HEK293 (cell line): ENCODE measurements around the gene PTS.

ENCODE experiments used
- CTCF ChIA-PET: fragments of 350-600 bp; formaldehyde crosslinking; extraction: SDS; loops from one replicate; lab custom pipeline; 2021; ENCODE audit warnings: antibody characterized with exemption; lab: Yijun Ruan, JAX
- POLR2A ChIA-PET: fragments of 300-600 bp; formaldehyde crosslinking; extraction: SDS; loops from one replicate; lab custom pipeline; 2020; ENCODE audit warnings: antibody characterized with exemption, inconsistent platforms; lab: Yijun Ruan, JAX
- H3K27ac ChIP-seq: fragments of 200-500 bp; sonication (Bioruptor generic); 2 replicates; pipeline ENCODE4 v1.5.1; 2014; ENCODE audit warnings: low read depth, low read length, control low read depth, inconsistent platforms; ENCODE audit errors: extremely low read depth
- H3K36me3 ChIP-seq, 2 experiments: fragments of 200-500 bp in 1 of 2; sonication (Bioruptor generic) in 1 of 2; 1 replicate in 1 of 2; 2 replicates in 1 of 2; pipeline ENCODE4 v1.5.1; 2014 to 2017; ENCODE audit warnings: inconsistent platforms in 2 of 2, low read length in 2 of 2; ENCODE audit not compliant: control insufficient read depth in 2 of 2, insufficient read depth in 1 of 2
- H3K4me1 ChIP-seq: fragments of 200-500 bp; sonication (Bioruptor generic); 2 replicates; pipeline ENCODE4 v1.5.1; 2014; ENCODE audit warnings: mild to moderate bottlenecking, low read length, inconsistent platforms; ENCODE audit not compliant: control insufficient read depth, insufficient read depth
- H3K4me3 ChIP-seq: 2 replicates; pipeline ENCODE4 v1.5.1; 2011; ENCODE audit warnings: low read depth, mild to moderate bottlenecking, control low read depth, low read length, moderate library complexity
- H3K9me3 ChIP-seq: fragments of 200-500 bp; sonication (Bioruptor generic); 2 replicates; pipeline ENCODE4 v1.5.1; 2014; ENCODE audit warnings: low read depth, low read length, inconsistent platforms; ENCODE audit not compliant: control insufficient read depth, insufficient read depth
- ATF2 ChIP-seq: fragments of 450-650 bp; formaldehyde crosslinking; IDR thresholded peaks from 2 replicates; pipeline ENCODE4 v1.5.1; 2016; ENCODE audit warnings: missing biosample characterization, missing genetic modification characterization, low read depth
- ELK4 ChIP-seq: IDR thresholded peaks from 2 replicates; pipeline ENCODE4 v1.6.1; 2011; ENCODE audit warnings: mild to moderate bottlenecking, low read depth, low read length, borderline replicate concordance
- GLI2 ChIP-seq: fragments of 450-650 bp; formaldehyde crosslinking; IDR thresholded peaks from 2 replicates; pipeline ENCODE4; 2017; ENCODE audit warnings: missing biosample characterization, missing genetic modification characterization, low read depth, borderline replicate concordance
- GLI4 ChIP-seq: fragments of 450-650 bp; formaldehyde crosslinking; IDR thresholded peaks from 2 replicates; pipeline ENCODE4 v1.5.1; 2016; ENCODE audit warnings: missing biosample characterization, missing genetic modification characterization
- KLF7 ChIP-seq: fragments of 450-650 bp; formaldehyde crosslinking; IDR thresholded peaks from 2 replicates; pipeline ENCODE4 v1.5.1; 2016; ENCODE audit warnings: missing biosample characterization, missing genetic modification characterization, borderline replicate concordance
- MZF1 ChIP-seq: fragments of 450-650 bp; formaldehyde crosslinking; IDR thresholded peaks from 2 replicates; pipeline ENCODE4 v1.5.1; 2017; ENCODE audit warnings: missing biosample characterization, missing genetic modification characterization, borderline replicate concordance
- PBX3 ChIP-seq: sonication (generic); formaldehyde crosslinking; IDR thresholded peaks from 2 replicates; pipeline ENCODE4 v1.8.1; 2022; ENCODE audit warnings: mild to moderate bottlenecking, moderate library complexity, missing genetic modification reagents
- ZEB2 ChIP-seq: fragments of 450-650 bp; formaldehyde crosslinking; IDR thresholded peaks from 2 replicates; pipeline ENCODE4 v1.5.1; 2016; ENCODE audit warnings: missing biosample characterization, missing genetic modification characterization
- ZNF121 ChIP-seq: fragments of 450-650 bp; formaldehyde crosslinking; IDR thresholded peaks from 2 replicates; pipeline ENCODE4 v1.5.1; 2016; ENCODE audit warnings: missing biosample characterization, missing genetic modification characterization
- ZNF18 ChIP-seq: fragments of 450-650 bp; formaldehyde crosslinking; IDR thresholded peaks from 2 replicates; pipeline ENCODE4 v1.5.1; 2016; ENCODE audit warnings: missing biosample characterization, missing genetic modification characterization
- ZNF214 ChIP-seq: fragments of 450-650 bp; formaldehyde crosslinking; IDR thresholded peaks from 2 replicates; pipeline ENCODE4 v1.5.1; 2017; ENCODE audit warnings: missing biosample characterization, mild to moderate bottlenecking, missing genetic modification characterization, borderline replicate concordance
- ZNF221 ChIP-seq: fragments of 450-650 bp; formaldehyde crosslinking; IDR thresholded peaks from 2 replicates; pipeline ENCODE4 v1.5.1; 2017; ENCODE audit warnings: missing biosample characterization, missing genetic modification characterization, borderline replicate concordance
- ZNF239 ChIP-seq: fragments of 450-650 bp; formaldehyde crosslinking; IDR thresholded peaks from 2 replicates; pipeline ENCODE4 v1.5.1; 2016; ENCODE audit warnings: missing biosample characterization, missing genetic modification characterization
- ZNF366 ChIP-seq: fragments of 450-650 bp; formaldehyde crosslinking; conservative IDR thresholded peaks from 2 replicates; pipeline ENCODE4 v1.5.1; 2016; ENCODE audit warnings: missing biosample characterization, missing genetic modification characterization
- ZNF488 ChIP-seq: fragments of 450-650 bp; formaldehyde crosslinking; IDR thresholded peaks from 2 replicates; pipeline ENCODE4 v1.5.1; 2016; ENCODE audit warnings: missing biosample characterization, missing genetic modification characterization
- ZNF558 ChIP-seq: fragments of 450-650 bp; formaldehyde crosslinking; IDR thresholded peaks from 2 replicates; pipeline ENCODE4 v1.5.1; 2016; ENCODE audit warnings: missing biosample characterization, missing genetic modification characterization
- ZNF585B ChIP-seq: fragments of 450-650 bp; formaldehyde crosslinking; IDR thresholded peaks from 2 replicates; pipeline ENCODE4 v1.5.1; 2016; ENCODE audit warnings: missing biosample characterization, missing genetic modification characterization
- ZNF610 ChIP-seq: fragments of 450-650 bp; formaldehyde crosslinking; IDR thresholded peaks from 2 replicates; pipeline ENCODE4 v1.5.1; 2016; ENCODE audit warnings: missing biosample characterization, missing genetic modification characterization, borderline replicate concordance
- ZNF623 ChIP-seq: fragments of 450-650 bp; formaldehyde crosslinking; IDR thresholded peaks from 2 replicates; pipeline ENCODE4 v1.5.1; 2016; ENCODE audit warnings: missing biosample characterization, missing genetic modification characterization
- ZNF626 ChIP-seq: fragments of 450-650 bp; sonication (Bioruptor Pico); formaldehyde crosslinking; IDR thresholded peaks from 2 replicates; pipeline ENCODE4 v1.5.1; 2018; ENCODE audit warnings: missing biosample characterization, missing genetic modification characterization, inconsistent platforms
- ZNF76 ChIP-seq: fragments of 450-650 bp; formaldehyde crosslinking; IDR thresholded peaks from 2 replicates; pipeline ENCODE4; 2016; ENCODE audit warnings: low read depth, missing biosample characterization, missing genetic modification characterization, borderline replicate concordance
- ZNF768 ChIP-seq: fragments of 450-650 bp; formaldehyde crosslinking; IDR thresholded peaks from 2 replicates; pipeline ENCODE4 v1.5.1; 2018; ENCODE audit warnings: missing biosample characterization, mild to moderate bottlenecking, missing genetic modification characterization
- ZNF843 ChIP-seq: fragments of 450-650 bp; formaldehyde crosslinking; IDR thresholded peaks from 2 replicates; pipeline ENCODE4 v1.5.1; 2016; ENCODE audit warnings: missing biosample characterization, missing genetic modification characterization
- ZSCAN16 ChIP-seq: fragments of 450-650 bp; formaldehyde crosslinking; IDR thresholded peaks from 2 replicates; pipeline ENCODE4 v1.5.1; 2016; ENCODE audit warnings: missing biosample characterization, missing genetic modification characterization

Gene PTS

GRCh38 chr11:112226062-112226830 is at the start of gene PTS (continued):
- TF ChIP-seq ZNF76 (tag by site-specific recombination) (0 out of 2 replicates have a peak, but pooled peaks have one; percentile 23), ZEB2 (tag by site-specific recombination) (peak; percentile 54), ZNF366 (tag by site-specific recombination) (0 out of 2 replicates have a peak, but pooled peaks have one; percentile 13), ZNF558 (tag by site-specific recombination) (no peak)

- CTCF ChIA-PET: interaction anchor here (0.7 to 5.2 kb wide), 2 partner anchors 65 to 837 kb away, joined by 3 to 64 read pairs; no protein-coding TSS in a partner anchor
These were observed 48.6 kb upstream of the PTS start for GRCh38 chr11:112177589-112177988.

More at GRCh38 chr11:112177589-112177988, 48.6 kb upstream of the PTS start:
- no peak for TF ChIP-seq ATF2 (tag by site-specific recombination)
- no peak for TF ChIP-seq MZF1 (tag by site-specific recombination)
- no peak for TF ChIP-seq KLF7 (tag by site-specific recombination)
- no peak for TF ChIP-seq ZNF843 (tag by site-specific recombination)
- no peak for TF ChIP-seq ZNF610 (tag by site-specific recombination)
- TF ChIP-seq ZNF18 (tag by site-specific recombination): no peak
- TF ChIP-seq ELK4: no peak
- no peak for TF ChIP-seq ZSCAN16
- TF ChIP-seq GLI4 (tag by site-specific recombination): no peak
- no peak for TF ChIP-seq GLI2 (tag by site-specific recombination)
- TF ChIP-seq ZNF221 (tag by site-specific recombination): no peak
- no peak for TF ChIP-seq ZNF121 (tag by site-specific recombination)
- TF ChIP-seq ZNF239: no peak
- no peak for TF ChIP-seq ZNF585B
- no peak for TF ChIP-seq ZNF626 (tag by site-specific recombination)
- TF ChIP-seq PBX3 (CRISPR knock-in tag): no peak
- TF ChIP-seq ZNF768: no peak
- no peak for TF ChIP-seq ZNF623
- TF ChIP-seq ZNF214 (tag by site-specific recombination): no peak
- no peak for TF ChIP-seq ZNF488 (tag by site-specific recombination)
- H3K27ac ChIP-seq: no peak overlapping the region
- H3K4me3 ChIP-seq: no peak overlapping the region
- peaks cover 3% of the 10 kb centered on the region; the same call in 1 of the 2 replicates for H3K4me1 ChIP-seq
- H3K9me3 ChIP-seq: no peaks in the 10 kb centered on the region
- no peaks in the 10 kb centered on the region for H3K36me3 ChIP-seq
- POLR2A ChIA-PET: interaction anchor here (1.0 kb wide), 1 partner anchor 26 kb away, joined by 3 read pairs; no protein-coding TSS in a partner anchor
